B cell (primary cell): ENCODE results near the gene NUP93. TPM values are rescaled to one million over a fixed set of nuclear protein-coding genes. Genes with fewer than 3 reads are reported as not detected.

Experiments
- ATAC-seq: fragments of 200-7000 bp; cut with Tn5 transposase; one replicate; pipeline ENCODE4 v1.10.0; 2021; ENCODE audit warnings: low read depth, mild to moderate bottlenecking, moderate number of reproducible peaks, moderate library complexity
- CTCF ChIA-PET: fragments of 350-600 bp; sonication (Branson Sonifier 250); formaldehyde crosslinking; loops from one replicate; lab custom pipeline; 2021; ENCODE audit warnings: antibody characterized with exemption, inconsistent platforms; lab: Charles Lee
- POLR2A ChIA-PET: fragments of 350-600 bp; sonication (Branson Sonifier 250); formaldehyde crosslinking; loops from one replicate; lab custom pipeline; 2021; ENCODE audit warnings: antibody characterized with exemption; lab: Charles Lee
- DNase-seq: peaks from one replicate; pipeline ENCODE4 v3.0.0; 2013
- H2AFZ ChIP-seq: 2 replicates; pipeline ENCODE4 v1.6.1; 2012; ENCODE audit warnings: mild to moderate bottlenecking, low read depth, low read length; ENCODE audit not compliant: insufficient read depth, poor library complexity, severe bottlenecking
- H3K27ac ChIP-seq, 2 donors: 1 replicate in 1 of 2; 2 replicates in 1 of 2; pipeline ENCODE4 v1.5.1; 2012 to 2013; ENCODE audit warnings: low read length in 2 of 2, mild to moderate bottlenecking in 2 of 2, moderate library complexity in 1 of 2
- H3K27me3 ChIP-seq, 4 experiments: fragments of 200-600 bp in 1 of 4; sonication (generic) in 1 of 4; replicated peaks in 1 of 4; 1 replicate in 2 of 4; 2 replicates in 2 of 4; pipeline versions ENCODE4 v1.6.1 to v1.7.0; 2013 to 2016; ENCODE audit warnings: low read length in 3 of 4, mild to moderate bottlenecking in 2 of 4, mixed read lengths in 1 of 4, moderate library complexity in 1 of 4; ENCODE audit not compliant: insufficient read depth in 4 of 4, control insufficient read depth in 3 of 4; ENCODE audit errors: control extremely low read depth in 1 of 4
- H3K36me3 ChIP-seq, 2 experiments: replicated peaks in 1 of 2; 1 replicate in 1 of 2; 2 replicates in 1 of 2; pipeline versions ENCODE4 v1.6.1 to v1.7.1; 2013; ENCODE audit warnings: low read length in 1 of 2; ENCODE audit not compliant: insufficient read depth in 2 of 2, control insufficient read depth in 1 of 2; ENCODE audit errors: control extremely low read depth in 1 of 2, extremely low read depth in 1 of 2
- H3K4me1 ChIP-seq, 2 donors: fragments of 200-600 bp in 1 of 2; sonication (generic) in 1 of 2; 1 replicate in 1 of 2; 2 replicates in 1 of 2; pipeline versions ENCODE4 v1.5.1 to v1.6.1; 2013 to 2017; ENCODE audit warnings: low read length in 2 of 2; ENCODE audit not compliant: control insufficient read depth in 2 of 2, insufficient read depth in 2 of 2
- H3K4me2 ChIP-seq: replicated peaks from 2 replicates; pipeline ENCODE3; 2012; ENCODE audit warnings: mild to moderate bottlenecking, low read depth, low read length; ENCODE audit not compliant: poor library complexity, severe bottlenecking
- H3K4me3 ChIP-seq, 5 experiments: fragments of 200-600 bp in 1 of 5; sonication (generic) in 1 of 5; 1 replicate in 3 of 5; 2 replicates in 2 of 5; pipeline versions ENCODE4 v1.5.1 to v1.7.0; 2011 to 2016; ENCODE audit warnings: low read length in 4 of 5, mild to moderate bottlenecking in 4 of 5, low read depth in 2 of 5, control low read depth in 1 of 5, moderate library complexity in 1 of 5; ENCODE audit not compliant: insufficient read depth in 1 of 5; ENCODE audit errors: control extremely low read depth in 1 of 5, extremely low read depth in 1 of 5
- H3K79me2 ChIP-seq: fragments of 200-600 bp; sonication (generic); one replicate; pipeline ENCODE4 v1.6.0; 2016; ENCODE audit warnings: low read length; ENCODE audit not compliant: control insufficient read depth, insufficient read depth
- H3K9ac ChIP-seq: fragments of 200-600 bp; sonication (generic); 2 replicates; pipeline ENCODE4 v1.6.1; 2017; ENCODE audit warnings: mild to moderate bottlenecking, low read length, moderate library complexity
- H3K9me3 ChIP-seq, 3 donors: one replicate each; pipeline versions ENCODE4 v1.6.1 to v1.7.1; 2013; ENCODE audit warnings: low read length in 2 of 3; ENCODE audit not compliant: control insufficient read depth in 2 of 3, insufficient read depth in 1 of 3; ENCODE audit errors: control extremely low read depth in 1 of 3
- H4K20me1 ChIP-seq: 2 replicates; pipeline ENCODE4 v1.6.0; 2012; ENCODE audit warnings: mild to moderate bottlenecking, low read length; ENCODE audit not compliant: insufficient read depth, control insufficient read depth, poor library complexity, severe bottlenecking
- H3K27ac Mint-ChIP-seq: one replicate; pipeline ENCODE4 v1.8.0; 2021; ENCODE audit warnings: mixed read lengths
- H3K27me3 Mint-ChIP-seq: one replicate; pipeline ENCODE4 v1.8.0; 2021; ENCODE audit warnings: mixed read lengths
- H3K4me1 Mint-ChIP-seq: one replicate; pipeline ENCODE4 v1.8.0; 2021; ENCODE audit warnings: mixed read lengths
- H3K4me3 Mint-ChIP-seq: one replicate; pipeline ENCODE4 v1.8.0; 2021; ENCODE audit warnings: mixed read lengths
- H3K9me3 Mint-ChIP-seq: one replicate; pipeline ENCODE4 v1.8.0; 2022; ENCODE audit warnings: mixed read lengths; ENCODE audit not compliant: insufficient read depth
- EZH2 ChIP-seq: IDR thresholded peaks from 2 replicates; pipeline ENCODE4 v1.6.1; 2012; ENCODE audit warnings: borderline replicate concordance, low read depth, mild to moderate bottlenecking, moderate library complexity, low read length; ENCODE audit not compliant: insufficient read depth, poor library complexity, severe bottlenecking
- WGBS: methylation state at CpG from one replicate; pipeline ENCODE4 v1.1.5; 2013; ENCODE audit warnings: missing lambda C conversion rate; ENCODE audit not compliant: insufficient coverage; 5-methylcytosine and 5-hydroxymethylcytosine counted together
- intact Hi-C: fragments of 100-400 bp; cut with micrococcal nuclease; formaldehyde crosslinking; loops from one replicate; pipeline ENCODE4 v1.10.0; 2022
- polyA plus RNA-seq: library from polyadenylated mRNA; depleted of rRNA; stranded (reverse); fragments of >200 nt; gene quantifications from 2 replicates; pipeline ENCODE4 v1.2.3, GENCODE V29; 2012
- total RNA-seq, 2 donors: library from RNA; stranded (reverse); fragments of 120-200 nt in 1 of 2; gene quantifications; 1 replicate in 1 of 2; 2 replicates in 1 of 2; pipeline versions ENCODE4 v1.2.3 to v1.2.4, GENCODE V29; 2013 to 2022
- TF ChIP-seq, protein P1 (sequence below): fragments of 200-600 bp; IDR thresholded peaks from one replicate; pipeline ENCODE4 v1.8.0; 2022; ENCODE audit warnings: antibody characterized with exemption, mild to moderate bottlenecking

The NUP93 gene
- total and polyA plus RNA-seq, 2 donors (not counting 1 experiment from before 2014, with no cell fraction given), result 23.6 to 64.6 TPM

- H3K9me3 ChIP-seq, result no peaks in the 10 kb centered on the region
- no peaks in the 10 kb centered on the region for H3K9me3 Mint-ChIP-seq
- DNase-seq (no peak), ATAC-seq (no peak)
- WGBS, result no CpG with 5 or more reads among the region's 4 CpGs
- H3K27me3 ChIP-seq, result no peaks in the 10 kb centered on the region
- no peak overlapping the region for H3K27ac ChIP-seq
- H3K79me2 ChIP-seq, result peaks cover 4% of the 10 kb centered on the region
- H3K27ac Mint-ChIP-seq, result no peak overlapping the region
- no peaks in the 10 kb centered on the region for H3K4me1 ChIP-seq
- ChIA-PET CTCF (no interaction called here), POLR2A (no interaction called here)
- no peak overlapping the region for H3K4me2 ChIP-seq
- peaks cover 1% of the 10 kb centered on the region for H3K4me1 Mint-ChIP-seq
- intact Hi-C loops, result no loop called here
- peaks cover 0 to 19% of the 10 kb centered on the region in 2 experiments for H3K36me3 ChIP-seq
- no peaks in the 10 kb centered on the region for H3K27me3 Mint-ChIP-seq
- H4K20me1 ChIP-seq, result no peaks in the 10 kb centered on the region
- H2AFZ ChIP-seq, result no peak overlapping the region
- TF ChIP-seq, protein P1, sequence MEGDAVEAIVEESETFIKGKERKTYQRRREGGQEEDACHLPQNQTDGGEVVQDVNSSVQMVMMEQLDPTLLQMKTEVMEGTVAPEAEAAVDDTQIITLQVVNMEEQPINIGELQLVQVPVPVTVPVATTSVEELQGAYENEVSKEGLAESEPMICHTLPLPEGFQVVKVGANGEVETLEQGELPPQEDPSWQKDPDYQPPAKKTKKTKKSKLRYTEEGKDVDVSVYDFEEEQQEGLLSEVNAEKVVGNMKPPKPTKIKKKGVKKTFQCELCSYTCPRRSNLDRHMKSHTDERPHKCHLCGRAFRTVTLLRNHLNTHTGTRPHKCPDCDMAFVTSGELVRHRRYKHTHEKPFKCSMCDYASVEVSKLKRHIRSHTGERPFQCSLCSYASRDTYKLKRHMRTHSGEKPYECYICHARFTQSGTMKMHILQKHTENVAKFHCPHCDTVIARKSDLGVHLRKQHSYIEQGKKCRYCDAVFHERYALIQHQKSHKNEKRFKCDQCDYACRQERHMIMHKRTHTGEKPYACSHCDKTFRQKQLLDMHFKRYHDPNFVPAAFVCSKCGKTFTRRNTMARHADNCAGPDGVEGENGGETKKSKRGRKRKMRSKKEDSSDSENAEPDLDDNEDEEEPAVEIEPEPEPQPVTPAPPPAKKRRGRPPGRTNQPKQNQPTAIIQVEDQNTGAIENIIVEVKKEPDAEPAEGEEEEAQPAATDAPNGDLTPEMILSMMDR, result no peak
- TF ChIP-seq EZH2, result no peak
- no peak overlapping the region for H3K4me3 ChIP-seq
- no peak overlapping the region for H3K4me3 Mint-ChIP-seq
- H3K9ac ChIP-seq, result no peak overlapping the region
These were observed 36.0 kb downstream of the NUP93 start for GRCh38 chr16:56765949-56766348.

- Histone ChIP-seq H3K79me2 (peaks cover 10% of the 10 kb centered on the region), H3K36me3 (peaks cover 0 to 11% of the 10 kb centered on the region in 2 experiments), H4K20me1 (no peaks in the 10 kb centered on the region), H3K4me1 (peaks cover 0 to 6% of the 10 kb centered on the region in 2 donors), H3K27me3 (no peaks in the 10 kb centered on the region), H3K4me3 (no peak overlapping the region), H3K27ac (no peak overlapping the region), H3K9ac (no peak overlapping the region), H3K4me2 (no peak overlapping the region), H3K9me3 (no peaks in the 10 kb centered on the region), H2AFZ (no peak overlapping the region)
- no peak for DNase-seq
- no peak overlapping the region for H3K4me3 Mint-ChIP-seq
- no peak overlapping the region for H3K27ac Mint-ChIP-seq
- no peaks in the 10 kb centered on the region for H3K9me3 Mint-ChIP-seq
- peaks cover 10% of the 10 kb centered on the region for H3K4me1 Mint-ChIP-seq
- intact Hi-C loops, result no loop called here
- TF ChIP-seq EZH2, result no peak
- TF ChIP-seq, protein P1, result no peak
- ChIA-PET POLR2A (no interaction called here), CTCF (no interaction called here)
- no peaks in the 10 kb centered on the region for H3K27me3 Mint-ChIP-seq
- no peak for ATAC-seq
- 100% methylated on average over 2 of the region's 3 CpGs for WGBS
These were observed 37.1 kb downstream of the NUP93 start for GRCh38 chr16:56767024-56767423.
